Breast epithelium (tissue), 4 donors: ENCODE measurements around the gene MYEF2. TPM values are rescaled to one million over a fixed set of nuclear protein-coding genes. Genes with fewer than 3 reads are reported as not detected.

ENCODE experiments used
- DNase-seq, 2 donors: peaks; one replicate each; pipeline ENCODE4 v3.0.0-alpha.2; 2019; ENCODE audit warnings: low spot score in 2 of 2
- H3K27ac ChIP-seq, 2 donors: fragments of 200-600 bp; sonication (generic) in 1 of 2; one replicate each; pipeline ENCODE4 v1.5.1; 2016 to 2019; ENCODE audit warnings: mild to moderate bottlenecking in 1 of 2
- H3K27me3 ChIP-seq, 2 donors: fragments of 200-600 bp; sonication (generic) in 1 of 2; one replicate each; pipeline versions ENCODE4 v1.5.1 to v1.6.0; 2017 to 2019; ENCODE audit warnings: control low read depth in 1 of 2, mild to moderate bottlenecking in 1 of 2
- H3K36me3 ChIP-seq: fragments of 200-600 bp; one replicate; pipeline ENCODE4 v1.5.1; 2019
- H3K4me1 ChIP-seq, 2 donors: fragments of 200-600 bp; sonication (generic); one replicate each; pipeline ENCODE4 v1.5.1; 2016 to 2019; ENCODE audit warnings: control low read depth in 1 of 2
- H3K4me3 ChIP-seq, 3 donors: fragments of 200-600 bp; sonication (generic); 1 replicate in 2 of 3; 2 replicates in 1 of 3; pipeline ENCODE4 v1.5.1; 2016 to 2019; ENCODE audit warnings: mild to moderate bottlenecking in 3 of 3, moderate library complexity in 2 of 3
- H3K9me3 ChIP-seq, 2 donors: fragments of 200-600 bp; sonication (generic) in 1 of 2; one replicate each; pipeline ENCODE4 v1.5.1; 2016 to 2019; ENCODE audit warnings: control low read depth in 1 of 2
- POLR2A ChIP-seq: fragments of 450-650 bp; IDR thresholded peaks from one replicate; pipeline ENCODE4 v1.6.1; 2016; ENCODE audit warnings: antibody characterized with exemption, mild to moderate bottlenecking, moderate library complexity
- POLR2AphosphoS5 ChIP-seq, 3 donors: sonication (generic); formaldehyde crosslinking; IDR thresholded peaks; one replicate each; pipeline ENCODE4 v1.6.1; 2017; ENCODE audit warnings: antibody characterized with exemption in 3 of 3
- intact Hi-C: fragments of 100-400 bp; cut with DNase I; formaldehyde crosslinking; loops from one replicate; pipeline ENCODE4 v1.15.1; 2023; ENCODE audit warnings: low total_unique reads
- total RNA-seq, 3 donors: library from RNA; depleted of rRNA; stranded (reverse); fragments of >200 nt; gene quantifications; one replicate each; pipeline ENCODE4 v1.1.0, GENCODE V29; 2016
- TF ChIP-seq, protein P1 (sequence below), 3 donors: fragments of 450-650 bp; IDR thresholded peaks; one replicate each; pipeline ENCODE4 v1.5.1; 2016 to 2017; ENCODE audit warnings: antibody characterized with exemption in 3 of 3, mild to moderate bottlenecking in 3 of 3, moderate library complexity in 3 of 3

Gene MYEF2
- total RNA-seq, 3 donors from 2014 or later: 4.8 to 29.4 (median 19.3) TPM

DNA sequence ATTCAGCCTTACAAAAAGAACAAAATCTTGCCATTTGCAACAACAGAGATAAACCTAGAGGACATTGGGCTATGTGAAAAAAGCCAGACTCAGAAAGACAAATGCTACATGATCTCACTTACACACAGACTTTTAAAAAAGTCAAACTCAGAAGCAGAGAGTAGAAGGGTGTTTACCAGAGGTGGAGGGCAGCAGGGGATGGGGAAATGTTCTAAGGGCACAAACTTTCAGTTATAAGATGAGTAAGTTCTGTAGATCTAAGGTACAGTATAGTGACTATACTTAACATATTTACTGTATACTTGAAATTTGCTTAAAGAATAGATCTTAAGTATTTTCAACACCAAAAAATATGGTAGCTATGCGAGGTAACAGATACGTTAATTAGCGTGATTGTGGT, 3.0 kb downstream of the MYEF2 start:
- Histone ChIP-seq H3K36me3 (no peaks in the 10 kb centered on the region), H3K4me3 (no peak overlapping the region), H3K27ac (no peak overlapping the region), H3K9me3 (no peaks in the 10 kb centered on the region), H3K27me3 (no peaks in the 10 kb centered on the region), H3K4me1 (no peaks in the 10 kb centered on the region)
- DNase-seq: no peak
- intact Hi-C loops: no loop called here
- TF ChIP-seq, protein P1, sequence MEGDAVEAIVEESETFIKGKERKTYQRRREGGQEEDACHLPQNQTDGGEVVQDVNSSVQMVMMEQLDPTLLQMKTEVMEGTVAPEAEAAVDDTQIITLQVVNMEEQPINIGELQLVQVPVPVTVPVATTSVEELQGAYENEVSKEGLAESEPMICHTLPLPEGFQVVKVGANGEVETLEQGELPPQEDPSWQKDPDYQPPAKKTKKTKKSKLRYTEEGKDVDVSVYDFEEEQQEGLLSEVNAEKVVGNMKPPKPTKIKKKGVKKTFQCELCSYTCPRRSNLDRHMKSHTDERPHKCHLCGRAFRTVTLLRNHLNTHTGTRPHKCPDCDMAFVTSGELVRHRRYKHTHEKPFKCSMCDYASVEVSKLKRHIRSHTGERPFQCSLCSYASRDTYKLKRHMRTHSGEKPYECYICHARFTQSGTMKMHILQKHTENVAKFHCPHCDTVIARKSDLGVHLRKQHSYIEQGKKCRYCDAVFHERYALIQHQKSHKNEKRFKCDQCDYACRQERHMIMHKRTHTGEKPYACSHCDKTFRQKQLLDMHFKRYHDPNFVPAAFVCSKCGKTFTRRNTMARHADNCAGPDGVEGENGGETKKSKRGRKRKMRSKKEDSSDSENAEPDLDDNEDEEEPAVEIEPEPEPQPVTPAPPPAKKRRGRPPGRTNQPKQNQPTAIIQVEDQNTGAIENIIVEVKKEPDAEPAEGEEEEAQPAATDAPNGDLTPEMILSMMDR (IDR thresholded peaks at IDR 0.05): no peak

DNA sequence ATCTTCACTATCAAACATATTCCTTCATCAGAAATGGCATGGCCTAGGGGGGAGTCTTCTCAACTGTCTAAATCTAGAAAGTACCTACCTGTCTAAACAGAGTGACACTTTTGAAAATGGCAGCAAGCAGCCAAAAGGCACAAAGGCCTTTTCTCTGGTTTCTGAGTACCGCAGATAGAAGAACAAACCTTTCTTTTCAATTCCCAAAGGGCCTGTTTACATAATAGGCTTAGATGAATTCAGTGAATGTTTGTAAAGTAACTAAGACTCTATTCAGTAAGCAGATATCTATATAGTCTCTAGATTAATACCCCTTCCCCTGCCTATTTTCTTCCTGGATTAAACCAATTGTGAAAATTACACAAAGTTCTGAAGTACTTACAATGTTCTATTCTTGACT, 7.1 kb downstream of the MYEF2 start:
- TF ChIP-seq POLR2A: no peak
- TF ChIP-seq, protein P1 (IDR thresholded peaks at IDR 0.05): no peak
- TF ChIP-seq POLR2AphosphoS5 (IDR thresholded peaks at IDR 0.05): no peak
- H3K9me3 ChIP-seq: no peaks in the 10 kb centered on the region
- H3K4me1 ChIP-seq: no peaks in the 10 kb centered on the region
- no peaks in the 10 kb centered on the region for H3K27me3 ChIP-seq
- intact Hi-C loops: no loop called here
- no peak overlapping the region for H3K4me3 ChIP-seq
- DNase-seq: no peak
- no peak overlapping the region for H3K27ac ChIP-seq
- no peaks in the 10 kb centered on the region for H3K36me3 ChIP-seq

DNA sequence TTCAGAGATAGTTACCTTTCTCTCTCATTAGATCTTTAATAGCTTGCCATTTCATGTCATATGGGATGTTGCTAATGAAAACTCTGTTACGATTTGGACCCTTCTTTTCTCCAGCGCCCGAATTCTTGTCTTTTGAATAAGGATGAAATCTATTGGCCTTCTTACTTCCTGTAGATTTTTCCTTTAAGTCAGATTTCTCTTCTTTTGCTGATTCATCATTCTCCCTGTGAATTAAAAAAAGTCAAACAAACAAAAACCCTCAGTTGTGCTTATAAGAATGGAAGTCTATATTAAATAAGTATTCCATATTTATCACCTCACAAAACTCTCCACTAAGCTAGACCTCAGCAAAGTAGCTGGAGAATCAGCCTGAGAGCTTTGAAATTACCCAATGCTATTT, 9.5 kb downstream of the MYEF2 start:
- H3K9me3 ChIP-seq: no peaks in the 10 kb centered on the region
- no peak overlapping the region for H3K27ac ChIP-seq
- TF ChIP-seq POLR2A (no peak), POLR2AphosphoS5 (IDR thresholded peaks at IDR 0.05) (no peak)
- TF ChIP-seq, protein P1 (IDR thresholded peaks at IDR 0.05): no peak
- H3K27me3 ChIP-seq: no peaks in the 10 kb centered on the region
- H3K4me1 ChIP-seq: no peaks in the 10 kb centered on the region
- H3K4me3 ChIP-seq: no peak overlapping the region
- no peaks in the 10 kb centered on the region for H3K36me3 ChIP-seq
- no peak for DNase-seq
- intact Hi-C loops: no loop called here

DNA sequence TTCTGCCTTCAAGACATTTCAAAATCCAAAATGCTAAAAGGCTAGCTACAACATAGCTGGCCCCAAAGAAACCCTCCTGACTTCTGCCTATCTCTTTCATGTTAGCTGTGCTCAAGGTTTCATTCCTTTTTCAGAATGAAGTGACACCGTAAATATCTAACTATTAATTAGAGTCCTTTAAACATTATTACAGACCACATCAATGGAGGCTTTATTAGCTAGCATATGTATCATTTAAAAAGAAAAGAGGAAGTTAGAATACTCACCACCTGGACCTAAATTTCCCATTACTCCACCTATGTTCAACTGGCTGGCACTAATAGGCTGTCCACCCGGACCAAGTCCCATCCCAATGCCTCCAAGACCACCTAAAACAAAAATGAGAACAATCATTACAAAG, 24.6 kb downstream of the MYEF2 start:
- TF ChIP-seq POLR2AphosphoS5 (IDR thresholded peaks at IDR 0.05) (no peak), POLR2A (no peak)
- TF ChIP-seq, protein P1 (IDR thresholded peaks at IDR 0.05): no peak
- no peak overlapping the region for H3K4me3 ChIP-seq
- H3K36me3 ChIP-seq: no peaks in the 10 kb centered on the region
- intact Hi-C loops: no loop called here
- no peak for DNase-seq
- H3K9me3 ChIP-seq: no peaks in the 10 kb centered on the region
- H3K4me1 ChIP-seq: no peaks in the 10 kb centered on the region
- no peak overlapping the region for H3K27ac ChIP-seq
- no peaks in the 10 kb centered on the region for H3K27me3 ChIP-seq

DNA sequence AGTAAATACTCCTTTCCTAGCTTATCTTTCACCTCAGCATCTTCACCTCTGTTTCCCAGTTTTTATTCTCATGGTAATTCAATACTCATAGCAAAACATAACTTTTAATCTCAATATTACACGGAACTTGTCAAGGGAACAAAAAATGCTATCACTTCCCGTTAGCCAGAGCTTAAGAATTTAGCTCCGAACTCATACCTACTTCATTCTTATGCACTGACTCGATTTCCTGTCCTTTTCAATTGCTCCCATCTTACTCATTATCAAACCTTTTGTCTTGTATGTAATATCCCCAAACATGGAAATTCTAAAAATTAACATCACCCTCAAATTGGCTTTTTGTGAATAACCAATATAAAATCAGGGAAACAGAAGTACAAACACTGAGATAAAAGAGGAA, 28.2 kb downstream of the MYEF2 start:
- intact Hi-C loops: no loop called here
- Histone ChIP-seq H3K4me3 (no peak overlapping the region), H3K4me1 (no peaks in the 10 kb centered on the region), H3K36me3 (no peaks in the 10 kb centered on the region), H3K27ac (no peak overlapping the region), H3K9me3 (no peaks in the 10 kb centered on the region), H3K27me3 (no peaks in the 10 kb centered on the region)
- TF ChIP-seq, protein P1 (IDR thresholded peaks at IDR 0.05): no peak
- TF ChIP-seq POLR2AphosphoS5 (IDR thresholded peaks at IDR 0.05): no peak
- TF ChIP-seq POLR2A: no peak
- no peak for DNase-seq
